Tibial nerve (tissue), 3 donors: ENCODE results near the gene IQGAP2.

Experiments
- CTCF ChIP-seq, 5 experiments: fragments of 200-600 bp in 3 of 5; fragments of 450-650 bp in 2 of 5; sonication (generic) in 3 of 5; IDR thresholded peaks; one replicate each; pipeline ENCODE4 v1.5.1; 2016 to 2019; ENCODE audit warnings: antibody characterized with exemption in 5 of 5, mild to moderate bottlenecking in 3 of 5, moderate library complexity in 2 of 5
- POLR2A ChIP-seq, 2 donors: fragments of 450-650 bp; IDR thresholded peaks; one replicate each; pipeline ENCODE4 v1.6.1; 2017; ENCODE audit warnings: antibody characterized with exemption in 2 of 2, mild to moderate bottlenecking in 2 of 2, moderate library complexity in 2 of 2

GRCh38 chr5:76662521-76662920, 259.4 kb downstream of the IQGAP2 start:
- TF ChIP-seq CTCF (IDR thresholded peaks at IDR 0.05): no peak
- no peak for TF ChIP-seq POLR2A (IDR thresholded peaks at IDR 0.05)
